Cardiac muscle cell (in vitro differentiated cells and primary cell): ENCODE results near the gene KSR1. TPM values are rescaled to one million over a fixed set of nuclear protein-coding genes. Genes with fewer than 3 reads are reported as not detected.
A peak's percentile ranks its signal among the peaks of the same experiment; 100 is the strongest.

ENCODE experiments used
- DNase-seq, 2 donors: peaks; one replicate each; pipeline versions ENCODE4 v3.0.0 to v3.0.0-alpha.2; 2010 to 2017; ENCODE audit warnings: low read depth in 1 of 2, low spot score in 1 of 2
- H3K27ac ChIP-seq: fragments of 200-600 bp; sonication (generic); 2 replicates; pipeline ENCODE4 v1.5.1; 2016
- H3K27me3 ChIP-seq: fragments of 200-600 bp; sonication (generic); 2 replicates; pipeline ENCODE4 v1.6.0; 2016; ENCODE audit warnings: control low read depth
- H3K36me3 ChIP-seq: fragments of 200-600 bp; sonication (generic); 2 replicates; pipeline ENCODE4 v1.5.1; 2016; ENCODE audit warnings: control low read depth
- H3K4me1 ChIP-seq: fragments of 200-600 bp; sonication (generic); 2 replicates; pipeline ENCODE4 v1.8.1; 2017; ENCODE audit warnings: low read depth, mild to moderate bottlenecking, mixed run types
- H3K4me3 ChIP-seq: fragments of 200-600 bp; sonication (generic); 2 replicates; pipeline ENCODE4 v1.5.1; 2016; ENCODE audit warnings: mild to moderate bottlenecking
- H3K9me3 ChIP-seq: fragments of 200-600 bp; sonication (generic); 2 replicates; pipeline ENCODE4 v1.5.1; 2017; ENCODE audit warnings: low read depth, mild to moderate bottlenecking, control low read depth
- CTCF ChIP-seq: IDR thresholded peaks from 2 replicates; pipeline ENCODE4 v1.5.1; 2012; ENCODE audit warnings: low read depth, mild to moderate bottlenecking, low read length
- polyA plus RNA-seq: library from polyadenylated mRNA; unstranded; fragments of >200 nt; fragmentation: Nextera tagmentation; extraction: Ambion mirVana; gene quantifications from 2 replicates; pipeline ENCODE4 v1.2.1, GENCODE V29; 2016
- total RNA-seq: library from RNA; depleted of rRNA; stranded (reverse); fragments of >200 nt; gene quantifications from 2 replicates; pipeline ENCODE4 v1.2.3, GENCODE V29; 2016

KSR1 gene
- total and polyA plus RNA-seq, 2 experiments from 2014 or later, result 15.7 to 29.0 TPM

GRCh38 chr17:27504188-27504995 lies 48.1 kb downstream of the KSR1 start:
- H3K9me3 ChIP-seq, result no peaks in the 10 kb centered on the region
- peak in 1 of 2 donors; percentile 38 for DNase-seq
- no peaks in the 10 kb centered on the region for H3K36me3 ChIP-seq
- H3K4me3 ChIP-seq, result no peak overlapping the region
- H3K27ac ChIP-seq, result no peak overlapping the region
- TF ChIP-seq CTCF, result no peak
- H3K4me1 ChIP-seq, result no peaks in the 10 kb centered on the region
- no peaks in the 10 kb centered on the region for H3K27me3 ChIP-seq

GRCh38 chr17:27506348-27507218 lies 50.3 kb downstream of the KSR1 start:
- Histone ChIP-seq H3K27me3 (no peaks in the 10 kb centered on the region), H3K36me3 (no peaks in the 10 kb centered on the region), H3K4me3 (no peak overlapping the region), H3K9me3 (no peaks in the 10 kb centered on the region), H3K4me1 (no peaks in the 10 kb centered on the region), H3K27ac (no peak overlapping the region)
- DNase-seq, result peak in 1 of 2 donors; percentile 21
- TF ChIP-seq CTCF, result no peak

- no peak for TF ChIP-seq CTCF
- H3K4me1 ChIP-seq, result no peaks in the 10 kb centered on the region
- H3K27ac ChIP-seq, result no peak overlapping the region
- H3K36me3 ChIP-seq, result no peaks in the 10 kb centered on the region
- H3K9me3 ChIP-seq, result no peaks in the 10 kb centered on the region
- no peak overlapping the region for H3K4me3 ChIP-seq
- DNase-seq, result no peak
- no peaks in the 10 kb centered on the region for H3K27me3 ChIP-seq
These were observed 55.1 kb downstream of the KSR1 start for GRCh38 chr17:27511168-27511883.

- no peaks in the 10 kb centered on the region for H3K4me1 ChIP-seq
- no peak for DNase-seq
- TF ChIP-seq CTCF, result no peak
- no peaks in the 10 kb centered on the region for H3K27me3 ChIP-seq
- no peaks in the 10 kb centered on the region for H3K36me3 ChIP-seq
- no peak overlapping the region for H3K27ac ChIP-seq
- H3K4me3 ChIP-seq, result no peak overlapping the region
- H3K9me3 ChIP-seq, result no peaks in the 10 kb centered on the region
These were observed 55.8 kb downstream of the KSR1 start for GRCh38 chr17:27512031-27512430.

GRCh38 chr17:27512511-27513346 lies 56.5 kb downstream of the KSR1 start:
- Histone ChIP-seq H3K9me3 (no peaks in the 10 kb centered on the region), H3K36me3 (no peaks in the 10 kb centered on the region), H3K4me1 (no peaks in the 10 kb centered on the region), H3K27me3 (no peaks in the 10 kb centered on the region), H3K4me3 (no peak overlapping the region), H3K27ac (no peak overlapping the region)
- no peak for TF ChIP-seq CTCF
- no peak for DNase-seq
